Type B pancreatic cell (in vitro differentiated cells): ENCODE measurements around the gene JAZF1. TPM values are rescaled to one million over a fixed set of nuclear protein-coding genes. Genes with fewer than 3 reads are reported as not detected.

Experiments used
- DNase-seq: peaks from one replicate; pipeline ENCODE4 v3.0.0; 2021; ENCODE audit warnings: mixed read lengths; ENCODE audit not compliant: unreplicated experiment; ENCODE audit errors: extremely low spot score
- H3K27ac Mint-ChIP-seq: 2 replicates; pipeline ENCODE4 v1.8.0; 2021; ENCODE audit warnings: mild to moderate bottlenecking, mixed read lengths
- H3K27me3 Mint-ChIP-seq: 2 replicates; pipeline ENCODE4 v1.8.0; 2021; ENCODE audit warnings: mixed read lengths
- H3K36me3 Mint-ChIP-seq: 2 replicates; pipeline ENCODE4 v1.8.0; 2021; ENCODE audit warnings: mixed read lengths
- H3K4me1 Mint-ChIP-seq: one replicate; pipeline ENCODE4 v1.8.0; 2021; ENCODE audit warnings: mixed read lengths; ENCODE audit not compliant: unreplicated experiment
- H3K4me3 Mint-ChIP-seq: 2 replicates; pipeline ENCODE4 v1.8.0; 2021; ENCODE audit warnings: mild to moderate bottlenecking, mixed read lengths
- H3K9me3 Mint-ChIP-seq: 2 replicates; pipeline ENCODE4 v1.8.0; 2021; ENCODE audit warnings: mixed read lengths
- total RNA-seq: library from RNA; stranded (reverse); gene quantifications from 2 replicates; pipeline ENCODE4 v1.2.1, GENCODE V29; 2021; ENCODE audit warnings: low replicate concordance
- TF ChIP-seq, protein P1 (sequence below): fragments of 200-600 bp; sonication (generic); conservative IDR thresholded peaks from 2 replicates; pipeline ENCODE4 v1.5.0; 2021; ENCODE audit warnings: antibody characterized with exemption, mild to moderate bottlenecking

Gene JAZF1
- total RNA-seq, 1 donor from 2014 or later, result 4.9 TPM

DNA sequence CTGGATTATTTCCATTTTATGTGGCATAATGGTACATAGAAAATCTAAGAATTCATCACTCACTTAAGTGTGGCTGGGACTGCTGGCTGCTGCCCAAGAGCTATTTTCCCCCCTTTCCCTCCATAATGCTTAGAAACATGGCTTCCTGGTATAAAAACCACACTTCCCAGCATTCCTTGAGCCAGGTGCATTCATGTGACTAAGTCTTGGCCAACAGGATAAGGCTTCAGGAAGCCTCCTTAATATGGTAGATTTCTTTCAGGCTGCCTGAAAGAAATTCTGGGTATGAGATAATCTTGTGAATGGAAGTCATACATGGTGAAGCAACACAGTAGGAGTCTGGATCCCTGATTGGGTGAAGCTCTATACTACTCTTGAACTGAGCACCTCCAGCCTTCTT is 178.0 kb downstream of the JAZF1 start:
- Mint-ChIP-seq H3K4me3 (no peak overlapping the region), H3K4me1 (peaks cover 8% of the 10 kb centered on the region), H3K9me3 (no peaks in the 10 kb centered on the region), H3K27me3 (no peaks in the 10 kb centered on the region), H3K36me3 (no peaks in the 10 kb centered on the region), H3K27ac (no peak overlapping the region)
- TF ChIP-seq, protein P1, sequence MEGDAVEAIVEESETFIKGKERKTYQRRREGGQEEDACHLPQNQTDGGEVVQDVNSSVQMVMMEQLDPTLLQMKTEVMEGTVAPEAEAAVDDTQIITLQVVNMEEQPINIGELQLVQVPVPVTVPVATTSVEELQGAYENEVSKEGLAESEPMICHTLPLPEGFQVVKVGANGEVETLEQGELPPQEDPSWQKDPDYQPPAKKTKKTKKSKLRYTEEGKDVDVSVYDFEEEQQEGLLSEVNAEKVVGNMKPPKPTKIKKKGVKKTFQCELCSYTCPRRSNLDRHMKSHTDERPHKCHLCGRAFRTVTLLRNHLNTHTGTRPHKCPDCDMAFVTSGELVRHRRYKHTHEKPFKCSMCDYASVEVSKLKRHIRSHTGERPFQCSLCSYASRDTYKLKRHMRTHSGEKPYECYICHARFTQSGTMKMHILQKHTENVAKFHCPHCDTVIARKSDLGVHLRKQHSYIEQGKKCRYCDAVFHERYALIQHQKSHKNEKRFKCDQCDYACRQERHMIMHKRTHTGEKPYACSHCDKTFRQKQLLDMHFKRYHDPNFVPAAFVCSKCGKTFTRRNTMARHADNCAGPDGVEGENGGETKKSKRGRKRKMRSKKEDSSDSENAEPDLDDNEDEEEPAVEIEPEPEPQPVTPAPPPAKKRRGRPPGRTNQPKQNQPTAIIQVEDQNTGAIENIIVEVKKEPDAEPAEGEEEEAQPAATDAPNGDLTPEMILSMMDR, result no peak
- DNase-seq, result no peak

- TF ChIP-seq, protein P1, result no peak
- Mint-ChIP-seq H3K27me3 (no peaks in the 10 kb centered on the region), H3K4me1 (peaks cover 8% of the 10 kb centered on the region), H3K9me3 (no peaks in the 10 kb centered on the region), H3K27ac (no peak overlapping the region), H3K36me3 (no peaks in the 10 kb centered on the region), H3K4me3 (no peak overlapping the region)
- no peak for DNase-seq
Observed at GRCh38 chr7:28001896-28002295, 178.7 kb downstream of the JAZF1 start.

GRCh38 chr7:27999829-28000228 is 180.8 kb downstream of the JAZF1 start:
- Mint-ChIP-seq H3K27ac (no peak overlapping the region), H3K36me3 (no peaks in the 10 kb centered on the region), H3K4me1 (no peaks in the 10 kb centered on the region), H3K9me3 (no peaks in the 10 kb centered on the region), H3K4me3 (no peak overlapping the region), H3K27me3 (no peaks in the 10 kb centered on the region)
- no peak for DNase-seq
- TF ChIP-seq, protein P1, result no peak

GRCh38 chr7:27998382-27998781 is 182.2 kb downstream of the JAZF1 start:
- Mint-ChIP-seq H3K9me3 (no peaks in the 10 kb centered on the region), H3K27me3 (no peaks in the 10 kb centered on the region), H3K4me3 (no peak overlapping the region), H3K27ac (no peak overlapping the region), H3K4me1 (no peaks in the 10 kb centered on the region), H3K36me3 (no peaks in the 10 kb centered on the region)
- DNase-seq, result no peak
- TF ChIP-seq, protein P1, result no peak

DNA sequence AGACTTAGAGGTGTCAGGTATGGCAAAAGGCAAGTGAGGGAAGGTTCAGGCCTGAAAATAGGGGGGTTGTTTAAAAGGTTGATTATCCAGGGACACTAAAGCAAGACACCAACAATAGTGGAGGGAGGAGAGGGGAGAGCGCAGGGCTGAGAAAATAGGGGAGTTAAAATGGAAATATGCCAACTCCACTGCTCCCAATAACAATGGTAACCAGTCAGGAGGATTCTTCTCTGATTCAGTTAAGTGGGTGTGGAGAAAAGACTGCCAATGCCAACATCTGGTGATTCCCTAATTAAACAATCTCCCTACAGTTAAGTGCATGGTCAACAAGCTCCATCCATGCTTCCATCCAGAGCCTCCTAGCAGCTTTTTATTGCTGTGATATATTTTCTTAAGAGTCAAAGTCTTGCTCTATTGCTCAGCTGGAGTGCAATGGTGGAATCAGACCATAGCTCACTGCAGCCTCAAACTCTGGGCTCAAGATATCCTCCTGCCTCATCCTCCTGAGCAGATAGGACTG is 183.3 kb downstream of the JAZF1 start:
- H3K27ac Mint-ChIP-seq, result no peak overlapping the region
- DNase-seq, result no peak
- no peaks in the 10 kb centered on the region for H3K27me3 Mint-ChIP-seq
- H3K4me3 Mint-ChIP-seq, result no peak overlapping the region
- H3K4me1 Mint-ChIP-seq, result no peaks in the 10 kb centered on the region
- no peaks in the 10 kb centered on the region for H3K9me3 Mint-ChIP-seq
- no peaks in the 10 kb centered on the region for H3K36me3 Mint-ChIP-seq
- TF ChIP-seq, protein P1, result no peak

GRCh38 chr7:27996141-27996540 is 184.5 kb downstream of the JAZF1 start:
- H3K9me3 Mint-ChIP-seq, result no peaks in the 10 kb centered on the region
- no peaks in the 10 kb centered on the region for H3K4me1 Mint-ChIP-seq
- H3K27me3 Mint-ChIP-seq, result no peaks in the 10 kb centered on the region
- H3K4me3 Mint-ChIP-seq, result no peak overlapping the region
- TF ChIP-seq, protein P1, result no peak
- no peak for DNase-seq
- no peaks in the 10 kb centered on the region for H3K36me3 Mint-ChIP-seq
- H3K27ac Mint-ChIP-seq, result no peak overlapping the region
